Keratinocyte (primary cell): ENCODE data around the gene CACNA2D2. TPM values are rescaled to one million over a fixed set of nuclear protein-coding genes. Genes with fewer than 3 reads are reported as not detected.

Experiments used
- DNase-seq: peaks from one replicate; pipeline ENCODE4 v3.0.0-alpha.2; 2011; ENCODE audit warnings: low read depth, missing footprints, low spot score
- FAIRE-seq: peaks from 2 replicates; lab custom pipeline; 2011; peaks lifted over from hg19 to GRCh38; lab: Jason Lieb, UNC
- H2AFZ ChIP-seq: 2 replicates; pipeline ENCODE4 v1.6.0; 2012; ENCODE audit warnings: low read length, control low read depth, inconsistent platforms; ENCODE audit not compliant: control insufficient read depth
- H3K27ac ChIP-seq: 2 replicates; pipeline ENCODE4 v1.5.1; 2011; ENCODE audit warnings: low read length; ENCODE audit not compliant: control insufficient read depth, insufficient read depth
- H3K27me3 ChIP-seq: 3 replicates; pipeline ENCODE4 v1.6.0; 2011; ENCODE audit warnings: low read length; ENCODE audit not compliant: control insufficient read depth, insufficient read depth; ENCODE audit errors: extremely low read depth
- H3K36me3 ChIP-seq, 2 experiments: 2 replicates in 1 of 2; 3 replicates in 1 of 2; pipeline ENCODE4 v1.5.1; 2011; ENCODE audit warnings: low read length in 2 of 2, mild to moderate bottlenecking in 1 of 2; ENCODE audit not compliant: control insufficient read depth in 2 of 2, insufficient read depth in 2 of 2; ENCODE audit errors: extremely low read depth in 1 of 2
- H3K4me1 ChIP-seq: 3 replicates; pipeline ENCODE4 v1.5.1; 2011; ENCODE audit warnings: low read length; ENCODE audit not compliant: control insufficient read depth, insufficient read depth; ENCODE audit errors: extremely low read depth
- H3K4me2 ChIP-seq: 3 replicates; pipeline ENCODE4 v1.6.0; 2011; ENCODE audit warnings: low read depth, low read length; ENCODE audit not compliant: control insufficient read depth, insufficient read depth; ENCODE audit errors: extremely low read depth
- H3K4me3 ChIP-seq, 3 experiments: fragments of 200-600 bp in 1 of 3; sonication (generic) in 1 of 3; 2 replicates in 2 of 3; 3 replicates in 1 of 3; pipeline ENCODE4 v1.5.1; 2011 to 2016; ENCODE audit warnings: low read length in 3 of 3, mild to moderate bottlenecking in 3 of 3, control low read depth in 2 of 3, inconsistent platforms in 1 of 3, low read depth in 1 of 3, mixed read lengths in 1 of 3, mixed run types in 1 of 3, moderate library complexity in 1 of 3; ENCODE audit not compliant: control insufficient read depth in 2 of 3, insufficient read depth in 2 of 3; ENCODE audit errors: extremely low read depth in 1 of 3
- H3K79me2 ChIP-seq: 2 replicates; pipeline ENCODE4 v1.6.0; 2012; ENCODE audit warnings: low read length; ENCODE audit not compliant: control insufficient read depth, insufficient read depth
- H3K9ac ChIP-seq: 3 replicates; pipeline ENCODE4 v1.6.0; 2011; ENCODE audit warnings: low read length; ENCODE audit not compliant: control insufficient read depth, insufficient read depth; ENCODE audit errors: extremely low read depth
- H3K9me1 ChIP-seq: 3 replicates; pipeline ENCODE4 v1.6.0; 2011; ENCODE audit warnings: low read length; ENCODE audit not compliant: control insufficient read depth, insufficient read depth; ENCODE audit errors: extremely low read depth
- H3K9me3 ChIP-seq: 2 replicates; pipeline ENCODE4 v1.5.1; 2012; ENCODE audit warnings: low read depth, low read length; ENCODE audit not compliant: control insufficient read depth
- H4K20me1 ChIP-seq: 3 replicates; pipeline ENCODE4 v1.6.0; 2011; ENCODE audit warnings: low read length; ENCODE audit not compliant: control insufficient read depth, insufficient read depth; ENCODE audit errors: extremely low read depth
- EZH2 ChIP-seq: IDR thresholded peaks from one replicate; pipeline ENCODE4 v1.6.1; 2012; ENCODE audit warnings: inconsistent platforms, mild to moderate bottlenecking, low read length, moderate library complexity
- dilution Hi-C: fragments of 300-500 bp; cut with MboI; formaldehyde crosslinking; loops from one replicate; pipeline ENCODE4 v1.7.0; 2020; ENCODE audit warnings: low sequenced_read_pairs; ENCODE audit not compliant: extremely low pct_ligation_motif_present
- polyA plus RNA-seq, 5 experiments: library from polyadenylated mRNA; depleted of rRNA in 3 of 5; stranded (reverse) in 3 of 5; stranded (forward) in 1 of 5; unstranded in 1 of 5; fragments of >200 nt; gene quantifications; 1 replicate in 1 of 5; 2 replicates in 3 of 5; 3 replicates in 1 of 5; pipeline versions ENCODE4 v1.2.1 to v1.2.3, GENCODE V29; 2011 to 2012; ENCODE audit warnings: missing spikeins in 2 of 5, low read depth in 1 of 5, low replicate concordance in 1 of 5
- TF ChIP-seq, protein P1 (sequence below), 3 experiments: IDR thresholded peaks in 1 of 3; conservative IDR thresholded peaks in 1 of 3; optimal IDR thresholded peaks in 1 of 3; 2 replicates in 2 of 3; 3 replicates in 1 of 3; pipeline versions ENCODE3 to v1.5.1; 2011; ENCODE audit warnings: low read length in 3 of 3, mild to moderate bottlenecking in 3 of 3, moderate library complexity in 2 of 3, control low read depth in 1 of 3, inconsistent platforms in 1 of 3; ENCODE audit not compliant: insufficient read depth in 2 of 3; ENCODE audit errors: extremely low read depth in 1 of 3

Gene CACNA2D2
- polyA plus RNA-seq, 1 donor (not counting 4 experiments of a cell fraction or from before 2014, with no cell fraction given), result 0.04 TPM

DNA sequence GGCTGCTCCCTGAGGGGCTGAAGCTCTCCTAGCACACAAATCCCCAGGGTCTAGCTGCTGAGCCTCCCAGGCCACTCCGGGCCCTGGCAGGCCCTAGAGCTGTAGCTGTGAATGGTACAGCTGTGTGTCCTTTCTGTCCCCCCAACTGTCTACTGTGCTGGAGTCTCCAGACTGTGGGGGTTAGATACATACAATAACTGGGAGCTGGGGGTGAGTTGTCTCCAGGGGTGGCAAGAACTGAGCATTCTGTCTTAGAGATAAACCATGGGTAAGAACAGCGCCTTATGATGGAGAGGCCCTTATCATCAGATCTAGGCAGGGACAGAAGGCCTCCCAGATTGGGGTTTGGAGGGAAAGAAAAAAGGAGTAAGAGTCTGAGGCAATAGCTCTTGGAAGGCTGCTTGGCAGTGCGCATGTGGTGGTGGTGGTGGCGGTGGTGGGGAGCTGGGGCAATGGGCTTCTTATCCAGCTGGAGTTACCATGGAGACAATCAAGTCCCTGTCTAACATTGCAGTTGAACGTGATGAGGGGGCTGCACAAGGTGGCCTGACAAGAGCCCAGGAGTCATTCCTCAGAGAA lies 149.2 kb downstream of the CACNA2D2 start:
- Histone ChIP-seq H4K20me1 (peaks cover 6% of the 10 kb centered on the region), H3K4me3 (no peak overlapping the region), H3K79me2 (peaks cover 59% of the 10 kb centered on the region), H2AFZ (no peak overlapping the region), H3K9me3 (no peaks in the 10 kb centered on the region), H3K4me2 (no peak overlapping the region), H3K4me1 (peaks cover 45% of the 10 kb centered on the region), H3K9ac (no peak overlapping the region), H3K27me3 (no peaks in the 10 kb centered on the region), H3K27ac (no peak overlapping the region), H3K9me1 (peaks cover 2% of the 10 kb centered on the region), H3K36me3 (peaks cover 26 to 30% of the 10 kb centered on the region in 2 experiments)
- TF ChIP-seq, protein P1, sequence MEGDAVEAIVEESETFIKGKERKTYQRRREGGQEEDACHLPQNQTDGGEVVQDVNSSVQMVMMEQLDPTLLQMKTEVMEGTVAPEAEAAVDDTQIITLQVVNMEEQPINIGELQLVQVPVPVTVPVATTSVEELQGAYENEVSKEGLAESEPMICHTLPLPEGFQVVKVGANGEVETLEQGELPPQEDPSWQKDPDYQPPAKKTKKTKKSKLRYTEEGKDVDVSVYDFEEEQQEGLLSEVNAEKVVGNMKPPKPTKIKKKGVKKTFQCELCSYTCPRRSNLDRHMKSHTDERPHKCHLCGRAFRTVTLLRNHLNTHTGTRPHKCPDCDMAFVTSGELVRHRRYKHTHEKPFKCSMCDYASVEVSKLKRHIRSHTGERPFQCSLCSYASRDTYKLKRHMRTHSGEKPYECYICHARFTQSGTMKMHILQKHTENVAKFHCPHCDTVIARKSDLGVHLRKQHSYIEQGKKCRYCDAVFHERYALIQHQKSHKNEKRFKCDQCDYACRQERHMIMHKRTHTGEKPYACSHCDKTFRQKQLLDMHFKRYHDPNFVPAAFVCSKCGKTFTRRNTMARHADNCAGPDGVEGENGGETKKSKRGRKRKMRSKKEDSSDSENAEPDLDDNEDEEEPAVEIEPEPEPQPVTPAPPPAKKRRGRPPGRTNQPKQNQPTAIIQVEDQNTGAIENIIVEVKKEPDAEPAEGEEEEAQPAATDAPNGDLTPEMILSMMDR (optimal IDR thresholded peaks at IDR 0.05 in 1 of 3, IDR thresholded peaks at IDR 0.05 in 1 of 3, conservative IDR thresholded peaks at IDR 0.05 in 1 of 3; ENCODE audit: extremely low read depth in 1 of 3, insufficient read depth in 2 of 3, low read length in 3 of 3), result no peak
- TF ChIP-seq EZH2, result no peak
- DNase-seq (no peak), FAIRE-seq (no peak)
- dilution Hi-C loops, result no loop called here

DNA sequence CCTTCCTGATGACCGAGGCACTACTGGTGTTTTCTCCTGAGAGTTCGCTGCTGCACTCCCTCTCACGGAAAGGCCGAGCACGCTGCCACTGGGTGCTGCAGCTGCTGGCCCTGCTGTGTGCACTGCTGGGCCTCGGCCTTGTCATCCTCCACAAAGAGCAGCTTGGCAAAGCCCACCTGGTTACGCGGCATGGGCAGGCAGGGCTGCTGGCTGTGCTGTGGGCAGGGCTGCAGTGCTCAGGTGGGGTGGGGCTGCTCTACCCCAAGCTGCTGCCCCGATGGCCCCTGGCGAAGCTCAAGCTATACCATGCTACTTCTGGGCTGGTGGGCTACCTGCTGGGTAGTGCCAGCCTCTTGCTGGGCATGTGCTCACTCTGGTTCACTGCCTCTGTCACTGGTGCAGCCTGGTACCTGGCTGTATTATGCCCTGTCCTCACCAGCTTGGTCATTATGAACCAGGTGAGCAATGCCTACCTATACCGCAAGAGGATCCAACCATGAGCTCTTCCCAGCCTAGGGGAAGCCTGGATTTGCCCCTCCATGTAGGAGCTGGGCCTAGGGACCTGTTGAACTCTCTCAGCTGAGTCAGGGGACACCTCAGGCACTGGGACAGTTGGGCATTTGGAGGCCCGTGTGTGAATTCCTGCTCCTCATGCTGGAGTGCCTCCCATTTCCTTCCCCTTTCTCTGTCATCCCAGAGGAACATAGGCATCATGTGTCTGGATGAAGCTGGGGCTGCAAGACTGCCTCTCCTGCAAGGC lies 150.0 kb downstream of the CACNA2D2 start:
- H3K9me3 ChIP-seq, result no peaks in the 10 kb centered on the region
- H3K4me2 ChIP-seq, result no peak overlapping the region
- H3K79me2 ChIP-seq, result peaks cover 51% of the 10 kb centered on the region
- no peaks in the 10 kb centered on the region for H3K27me3 ChIP-seq
- peaks cover 43% of the 10 kb centered on the region for H3K4me1 ChIP-seq
- dilution Hi-C loops, result no loop called here
- H2AFZ ChIP-seq, result no peak overlapping the region
- no peak overlapping the region for H3K4me3 ChIP-seq
- DNase-seq, result no peak
- peaks cover 26 to 30% of the 10 kb centered on the region in 2 experiments for H3K36me3 ChIP-seq
- no peak overlapping the region for H3K9ac ChIP-seq
- H4K20me1 ChIP-seq, result peaks cover 6% of the 10 kb centered on the region
- TF ChIP-seq, protein P1 (optimal IDR thresholded peaks at IDR 0.05 in 1 of 3, IDR thresholded peaks at IDR 0.05 in 1 of 3, conservative IDR thresholded peaks at IDR 0.05 in 1 of 3; ENCODE audit: extremely low read depth in 1 of 3, insufficient read depth in 2 of 3, low read length in 3 of 3), result no peak
- TF ChIP-seq EZH2, result no peak
- no peak for FAIRE-seq
- peaks cover 2% of the 10 kb centered on the region for H3K9me1 ChIP-seq
- H3K27ac ChIP-seq, result no peak overlapping the region
